CD14-positive monocyte (primary cell): Measurements from ENCODE around the gene BARHL2. TPM values are rescaled to one million over a fixed set of nuclear protein-coding genes. Genes with fewer than 3 reads are reported as not detected.

Experiments used
- DNase-seq, 3 donors: peaks; one replicate each; pipeline ENCODE4 v3.0.0-alpha.2; 2011 to 2022
- H2AFZ ChIP-seq: 2 replicates; pipeline ENCODE4 v1.6.0; 2012; ENCODE audit warnings: mild to moderate bottlenecking, low read depth, low read length, inconsistent platforms; ENCODE audit not compliant: insufficient read depth, poor library complexity, severe bottlenecking
- H3K27ac ChIP-seq, 2 donors: 1 replicate in 1 of 2; 2 replicates in 1 of 2; pipeline ENCODE4 v1.5.1; 2012 to 2013; ENCODE audit warnings: low read length in 2 of 2, control low read depth in 1 of 2, inconsistent platforms in 1 of 2, low read depth in 1 of 2, mild to moderate bottlenecking in 1 of 2
- H3K27me3 ChIP-seq, 2 donors: one replicate each; pipeline versions ENCODE4 v1.6.0 to v1.6.1; 2011 to 2013; ENCODE audit warnings: low read length in 2 of 2; ENCODE audit not compliant: control insufficient read depth in 2 of 2, insufficient read depth in 2 of 2
- H3K36me3 ChIP-seq, 2 donors: replicated peaks in 1 of 2; 1 replicate in 1 of 2; 2 replicates in 1 of 2; pipeline versions ENCODE4 v1.5.1 to v1.6.1; 2012 to 2013; ENCODE audit warnings: low read length in 2 of 2, control low read depth in 1 of 2, inconsistent platforms in 1 of 2, mild to moderate bottlenecking in 1 of 2; ENCODE audit not compliant: insufficient read depth in 2 of 2, control insufficient read depth in 1 of 2
- H3K4me1 ChIP-seq, 2 donors: 1 replicate in 1 of 2; 2 replicates in 1 of 2; pipeline versions ENCODE4 v1.5.1 to v1.6.1; 2012 to 2013; ENCODE audit warnings: low read length in 2 of 2, control low read depth in 1 of 2, inconsistent platforms in 1 of 2, mild to moderate bottlenecking in 1 of 2, moderate library complexity in 1 of 2; ENCODE audit not compliant: insufficient read depth in 2 of 2, control insufficient read depth in 1 of 2
- H3K4me2 ChIP-seq: replicated peaks from 2 replicates; pipeline ENCODE3; 2012; ENCODE audit warnings: low read length, moderate library complexity, mild to moderate bottlenecking; ENCODE audit not compliant: poor library complexity, severe bottlenecking; ENCODE audit errors: extremely low read depth
- H3K4me3 ChIP-seq, 3 experiments: fragments of 200-600 bp in 1 of 3; sonication (generic) in 1 of 3; replicated peaks in 1 of 3; 1 replicate in 2 of 3; 2 replicates in 1 of 3; pipeline ENCODE4 v1.5.1; 2011 to 2013; ENCODE audit warnings: low read length in 3 of 3, mild to moderate bottlenecking in 3 of 3, control low read depth in 2 of 3, low read depth in 2 of 3, inconsistent platforms in 1 of 3, moderate library complexity in 1 of 3
- H3K79me2 ChIP-seq: 2 replicates; pipeline ENCODE4 v1.6.0; 2012; ENCODE audit warnings: mild to moderate bottlenecking, control low read depth, inconsistent platforms, low read length, moderate library complexity; ENCODE audit not compliant: insufficient read depth
- H3K9ac ChIP-seq: 2 replicates; pipeline ENCODE4 v1.6.0; 2017; ENCODE audit warnings: low read length, mild to moderate bottlenecking; ENCODE audit not compliant: insufficient read depth, poor library complexity, severe bottlenecking
- H3K9me3 ChIP-seq, 2 donors: replicated peaks in 1 of 2; 1 replicate in 1 of 2; 2 replicates in 1 of 2; pipeline versions ENCODE4 v1.5.1 to v1.6.1; 2012 to 2013; ENCODE audit warnings: low read length in 2 of 2, control low read depth in 1 of 2; ENCODE audit not compliant: control insufficient read depth in 1 of 2, insufficient read depth in 1 of 2
- H4K20me1 ChIP-seq: 2 replicates; pipeline ENCODE4 v1.6.0; 2012; ENCODE audit warnings: mild to moderate bottlenecking, low read length, control low read depth, moderate library complexity; ENCODE audit not compliant: insufficient read depth
- H3K27ac Mint-ChIP-seq, 7 donors: one replicate each; pipeline ENCODE4 v1.8.0; 2020; ENCODE audit warnings: mild to moderate bottlenecking in 7 of 7, mixed read lengths in 7 of 7, moderate library complexity in 6 of 7, inconsistent platforms in 2 of 7
- H3K27me3 Mint-ChIP-seq, 3 donors: one replicate each; pipeline ENCODE4 v1.8.0; 2021 to 2022; ENCODE audit warnings: low read depth in 3 of 3, mild to moderate bottlenecking in 3 of 3, mixed read lengths in 3 of 3, moderate library complexity in 3 of 3, inconsistent platforms in 1 of 3
- H3K36me3 Mint-ChIP-seq, 2 donors: one replicate each; pipeline ENCODE4 v1.8.0; 2020; ENCODE audit warnings: mixed read lengths in 2 of 2, inconsistent platforms in 1 of 2, mild to moderate bottlenecking in 1 of 2
- H3K4me1 Mint-ChIP-seq: one replicate; pipeline ENCODE4 v1.8.0; 2020; ENCODE audit warnings: mild to moderate bottlenecking, mixed read lengths
- H3K4me3 Mint-ChIP-seq, 2 donors: one replicate each; pipeline ENCODE4 v1.8.0; 2020; ENCODE audit warnings: mild to moderate bottlenecking in 2 of 2, mixed read lengths in 2 of 2, moderate library complexity in 1 of 2
- H3K9me3 Mint-ChIP-seq, 7 donors: one replicate each; pipeline ENCODE4 v1.8.0; 2020 to 2022; ENCODE audit warnings: mixed read lengths in 7 of 7, mild to moderate bottlenecking in 6 of 7, moderate library complexity in 6 of 7, inconsistent platforms in 2 of 7
- CTCF ChIP-seq: fragments of 200-600 bp; IDR thresholded peaks from one replicate; pipeline ENCODE4 v1.8.0; 2022; ENCODE audit warnings: antibody characterized with exemption, mild to moderate bottlenecking
- WGBS: methylation state at CpG from one replicate; pipeline ENCODE4 v1.1.5; 2013; ENCODE audit warnings: missing lambda C conversion rate; ENCODE audit not compliant: insufficient coverage; 5-methylcytosine and 5-hydroxymethylcytosine counted together
- intact Hi-C, 2 donors: fragments of 100-400 bp; cut with micrococcal nuclease; formaldehyde crosslinking; loops; one replicate each; pipeline versions ENCODE4 v1.15.0 to v1.15.1; 2023
- polyA plus RNA-seq, 3 donors: library from polyadenylated mRNA; depleted of rRNA in 1 of 3; unstranded in 2 of 3; stranded (reverse) in 1 of 3; fragments of 300-500 nt in 2 of 3; fragments of >200 nt in 1 of 3; fragmentation: Illumina TruSeq in 2 of 3; gene quantifications; 1 replicate in 2 of 3; 2 replicates in 1 of 3; pipeline ENCODE4 v1.2.3, GENCODE V29; 2012 to 2021

BARHL2 gene
- polyA plus RNA-seq, 3 donors = not detected

- H3K4me3 Mint-ChIP-seq = peak overlapping the region in 1 of 2 donors; percentile 81
- Histone ChIP-seq H3K79me2 (no peaks in the 10 kb centered on the region), H3K4me2 (no peak overlapping the region), H3K27ac (no peak overlapping the region), H3K4me3 (no peak overlapping the region), H3K9me3 (peaks cover 8 to 76% of the 10 kb centered on the region in 2 donors), H3K4me1 (peaks cover 22 to 29% of the 10 kb centered on the region in 2 donors), H4K20me1 (no peaks in the 10 kb centered on the region), H3K27me3 (peaks cover 98 to 100% of the 10 kb centered on the region in 2 donors), H3K36me3 (no peaks in the 10 kb centered on the region), H2AFZ (no peak overlapping the region), H3K9ac (no peak overlapping the region)
- 40% methylated on average over 1 of the region's 5 CpGs for WGBS
- intact Hi-C loops = no loop called here
- no peak for TF ChIP-seq CTCF
- H3K36me3 Mint-ChIP-seq = peaks cover 0 to 20% of the 10 kb centered on the region in 2 donors
- peaks cover 56% of the 10 kb centered on the region for H3K4me1 Mint-ChIP-seq
- DNase-seq = no peak
- peaks cover 96 to 100% (median 96%) of the 10 kb centered on the region in 3 donors for H3K27me3 Mint-ChIP-seq
- no peak overlapping the region for H3K27ac Mint-ChIP-seq
- H3K9me3 Mint-ChIP-seq = peaks cover 0 to 55% (median 35%) of the 10 kb centered on the region in 7 donors
Observed at GRCh38 chr1:90727917-90728501, 10.9 kb upstream of the BARHL2 start.

- 10% methylated on average over 19 of the region's 25 CpGs for WGBS
- Histone ChIP-seq H3K79me2 (no peaks in the 10 kb centered on the region), H3K27me3 (peaks cover 100% of the 10 kb centered on the region in 2 donors), H3K9me3 (peaks cover 8 to 86% of the 10 kb centered on the region in 2 donors), H2AFZ (no peak overlapping the region), H4K20me1 (no peaks in the 10 kb centered on the region), H3K4me1 (peaks cover 22 to 29% of the 10 kb centered on the region in 2 donors), H3K4me2 (no peak overlapping the region), H3K27ac (no peak overlapping the region), H3K36me3 (no peaks in the 10 kb centered on the region), H3K4me3 (no peak overlapping the region), H3K9ac (no peak overlapping the region)
- intact Hi-C loops = no loop called here
- H3K9me3 Mint-ChIP-seq = peaks cover 0 to 56% (median 39%) of the 10 kb centered on the region in 7 donors
- H3K4me3 Mint-ChIP-seq = peak overlapping the region in 1 of 2 donors; percentile 91
- no peak for TF ChIP-seq CTCF
- DNase-seq = no peak
- peaks cover 97 to 100% (median 98%) of the 10 kb centered on the region in 3 donors for H3K27me3 Mint-ChIP-seq
- peaks cover 0 to 20% of the 10 kb centered on the region in 2 donors for H3K36me3 Mint-ChIP-seq
- H3K27ac Mint-ChIP-seq = no peak overlapping the region
- H3K4me1 Mint-ChIP-seq = peaks cover 57% of the 10 kb centered on the region
Observed at GRCh38 chr1:90726986-90727480, 9.9 kb upstream of the BARHL2 start.
